Daoy (cell line): ENCODE results near the gene THYN1. TPM values are rescaled to one million over a fixed set of nuclear protein-coding genes. Genes with fewer than 3 reads are reported as not detected.
"Not testable (repeated sequence)": the region's sequence is repeated elsewhere in the genome, so short reads cannot be mapped to it uniquely, and the experiment has no call there.

ENCODE experiments used
- DNase-seq: peaks from one replicate; pipeline ENCODE4 v3.0.0-alpha.2; 2015; ENCODE audit warnings: low read depth
- total RNA-seq: library from RNA; depleted of rRNA; stranded (reverse); fragments of >200 nt; shearing (Covaris generic); gene quantifications from 2 replicates; pipeline ENCODE4 v1.2.3, GENCODE V29; 2014; rRNA removed

The THYN1 gene
- total RNA-seq = 64.6 and 80.8 TPM in 2 replicates

DNA sequence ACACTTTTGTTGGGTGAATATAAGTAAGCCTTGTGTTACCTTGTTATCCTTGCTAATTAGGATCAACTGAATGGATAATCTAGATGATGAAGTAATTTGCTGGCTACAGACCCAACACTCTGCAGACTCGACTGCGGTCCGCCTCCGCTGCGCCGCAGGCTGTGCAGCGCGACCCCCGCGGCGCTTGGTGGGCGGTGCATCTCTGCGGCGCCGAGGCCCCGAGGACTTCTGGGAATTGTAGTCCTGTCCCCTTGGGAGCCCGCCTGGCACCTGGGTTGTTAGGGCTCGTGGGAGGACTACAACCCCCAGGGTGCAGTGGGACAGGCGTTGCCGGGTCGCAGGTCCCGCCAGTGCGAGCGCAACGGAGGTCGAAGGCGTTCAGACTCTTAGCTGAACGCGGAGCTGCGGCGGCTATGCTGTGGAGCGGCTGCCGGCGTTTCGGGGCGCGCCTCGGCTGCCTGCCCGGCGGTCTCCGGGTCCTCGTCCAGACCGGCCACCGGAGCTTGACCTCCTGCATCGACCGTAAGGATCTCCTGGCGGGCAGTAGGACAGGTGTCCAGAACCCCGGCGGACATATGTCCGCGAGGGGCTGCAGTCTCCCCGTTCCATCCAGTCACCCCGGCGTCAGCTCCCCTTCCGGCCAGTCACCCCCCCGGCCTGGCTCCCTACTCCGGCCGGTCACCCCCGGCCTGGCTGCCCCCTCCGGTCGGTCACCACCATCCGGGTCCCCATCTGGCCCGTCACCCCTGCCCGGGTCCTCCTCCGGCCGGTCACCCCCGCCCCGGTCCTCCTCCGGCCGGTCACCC, at the start of gene THYN1, which contains the start of gene ACAD8:
TSS of gene THYN1 (minus strand) at position 165 of the 806 bp plus-strand sequence. CDS start 470 bp downstream, outside the sequence.
TSS of gene ACAD8 (plus strand) at position 381 of the 806 bp plus-strand sequence. CDS start at position 414, 33 bp downstream.
- DNase-seq = peak; percentile 97

DNA sequence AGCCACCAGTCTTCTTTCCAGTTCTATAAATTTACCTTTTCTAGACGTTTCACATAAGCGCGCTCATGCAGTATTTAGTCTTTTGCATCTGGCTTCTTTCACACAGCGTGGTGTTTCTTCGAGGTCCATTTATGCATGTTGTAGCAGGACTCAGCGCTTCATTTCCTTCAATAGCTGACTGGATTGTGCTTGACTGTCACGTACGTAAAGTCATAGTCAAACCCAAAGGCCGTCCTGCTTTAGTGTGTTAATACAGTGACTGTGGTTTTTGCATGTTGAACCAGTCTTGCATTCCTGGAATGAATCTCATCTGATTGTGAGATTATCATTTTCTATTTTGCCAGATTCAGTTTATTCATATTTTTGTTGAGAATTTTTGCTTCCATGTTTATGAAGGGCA, 41.5 kb upstream of the THYN1 start:
- no peak for DNase-seq

DNA sequence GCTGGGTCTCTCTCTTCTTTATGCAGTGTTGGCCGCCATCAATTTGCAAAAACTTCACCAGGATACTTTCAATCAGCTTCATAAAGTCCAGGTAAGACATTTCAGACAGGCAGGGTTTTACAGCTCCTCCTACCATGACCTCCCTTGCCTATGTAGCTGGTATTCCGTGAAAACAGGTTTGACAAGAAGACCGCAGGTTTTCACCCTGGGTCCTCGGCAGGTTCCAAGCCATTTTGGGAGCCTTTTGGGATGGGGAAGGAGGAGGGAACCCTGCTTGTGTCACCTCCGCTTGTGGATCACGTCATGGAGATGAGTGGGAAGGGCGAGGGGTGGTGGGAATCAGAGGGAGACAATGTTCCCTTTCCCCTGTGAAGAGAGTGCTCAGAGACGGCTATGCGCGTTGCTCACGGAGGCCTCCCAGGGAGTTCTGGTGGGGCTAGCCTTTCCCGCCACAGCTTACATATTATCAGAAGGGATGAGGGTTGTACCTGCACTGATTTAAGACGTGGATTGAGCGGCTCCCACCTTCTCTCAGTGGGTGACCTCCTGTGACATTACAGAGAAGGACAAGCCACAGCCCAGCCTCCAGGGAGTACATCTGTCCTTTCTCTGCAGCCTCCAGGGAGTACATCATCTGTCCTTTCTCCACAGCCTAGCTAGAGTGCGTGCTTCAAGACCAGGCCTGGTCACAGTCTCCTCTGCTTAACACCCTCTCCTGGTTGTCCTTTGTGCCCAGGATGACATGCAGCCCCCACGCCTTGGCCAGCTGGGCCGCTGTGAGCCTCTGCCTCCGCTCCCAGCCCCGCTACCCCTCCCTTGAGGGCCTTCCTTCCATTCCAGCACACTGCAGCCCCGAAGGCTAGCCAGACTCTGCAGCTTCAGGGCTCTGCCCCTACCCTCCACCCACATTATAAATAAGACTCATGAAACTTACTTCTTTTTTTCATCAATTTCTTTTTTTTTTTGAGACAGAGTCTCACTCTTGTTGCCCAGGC, 40.3 kb upstream of the THYN1 start:
- DNase-seq = no peak

DNA sequence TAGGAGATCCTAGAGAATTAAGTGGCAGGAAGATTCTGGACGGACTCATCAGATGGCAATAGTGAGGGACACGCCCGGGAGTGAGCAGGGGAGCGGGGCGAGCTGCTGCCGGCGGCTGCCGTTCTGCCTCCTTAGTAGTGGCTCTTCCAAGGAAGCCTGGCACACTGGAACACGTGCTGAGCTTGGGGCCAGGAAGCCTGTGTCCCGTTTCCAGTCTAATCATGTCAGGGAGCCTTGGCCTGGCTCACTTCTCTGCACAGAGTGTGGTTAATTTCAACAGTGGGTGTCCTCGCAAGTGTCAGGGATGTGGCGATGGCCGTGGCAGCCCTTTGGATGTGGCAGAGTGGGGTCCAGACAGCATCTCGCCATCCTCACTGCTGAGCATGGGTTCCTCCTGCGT, 39.5 kb upstream of the THYN1 start:
- DNase-seq = no peak

DNA sequence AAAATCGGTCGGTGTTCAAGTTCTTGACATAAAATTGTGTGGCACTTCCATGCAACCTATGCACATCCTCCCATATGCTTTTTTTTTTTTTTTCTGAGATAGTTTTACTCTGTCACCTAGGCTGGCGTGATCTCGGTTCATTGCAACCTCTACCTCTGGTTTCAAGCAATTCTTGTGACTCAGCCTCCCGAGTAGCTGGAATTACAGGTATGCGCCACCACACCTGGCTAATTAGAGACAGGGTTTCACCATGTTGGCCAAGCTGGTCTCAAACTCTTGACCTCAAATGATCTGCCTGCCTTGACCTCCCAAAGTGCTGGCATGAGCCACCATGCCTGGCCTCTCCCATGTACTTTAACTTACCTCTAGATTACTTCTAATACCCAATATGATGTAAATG, 38.0 kb upstream of the THYN1 start:
- DNase-seq = no peak

DNA sequence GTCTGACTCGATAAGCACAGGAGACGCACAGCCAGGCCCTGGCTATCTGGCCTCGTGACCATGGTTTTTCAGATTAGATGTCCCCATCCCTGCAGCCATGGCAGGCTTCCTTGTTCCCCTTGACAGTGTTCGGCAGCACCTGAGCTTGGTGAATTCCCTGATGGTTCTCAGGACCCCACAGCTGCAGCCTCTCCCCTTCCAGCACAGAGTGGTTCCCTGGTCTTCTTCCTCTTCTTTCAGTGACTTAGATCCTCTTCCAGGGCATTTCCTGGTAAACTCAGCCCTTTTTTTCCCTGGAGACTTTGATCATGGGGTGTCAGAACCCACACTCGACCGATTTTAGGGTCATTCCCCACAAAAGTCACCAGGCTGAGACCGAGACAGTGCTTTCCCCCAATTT, 37.5 kb upstream of the THYN1 start:
- no peak for DNase-seq

DNA sequence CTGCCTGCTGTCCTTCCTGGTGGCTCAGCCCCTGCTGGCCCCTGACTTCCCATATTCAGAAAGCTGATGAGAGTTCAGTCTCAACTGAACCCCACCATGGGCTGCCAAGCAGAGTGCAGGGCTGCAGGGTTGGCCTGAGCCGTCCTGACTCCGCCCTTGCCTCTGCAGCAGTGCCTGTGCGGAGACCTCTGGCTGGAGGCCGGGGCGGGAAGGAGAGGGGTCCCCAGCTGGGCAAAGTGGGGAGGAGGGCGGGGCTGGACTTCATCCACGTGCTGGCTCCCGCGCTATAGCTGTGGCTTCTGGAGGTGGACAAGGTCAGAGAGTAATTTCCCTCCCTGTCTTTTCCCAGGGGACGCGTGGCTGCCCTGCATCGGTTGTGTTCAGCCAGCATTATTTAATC, 36.6 kb upstream of the THYN1 start:
- DNase-seq = no peak

DNA sequence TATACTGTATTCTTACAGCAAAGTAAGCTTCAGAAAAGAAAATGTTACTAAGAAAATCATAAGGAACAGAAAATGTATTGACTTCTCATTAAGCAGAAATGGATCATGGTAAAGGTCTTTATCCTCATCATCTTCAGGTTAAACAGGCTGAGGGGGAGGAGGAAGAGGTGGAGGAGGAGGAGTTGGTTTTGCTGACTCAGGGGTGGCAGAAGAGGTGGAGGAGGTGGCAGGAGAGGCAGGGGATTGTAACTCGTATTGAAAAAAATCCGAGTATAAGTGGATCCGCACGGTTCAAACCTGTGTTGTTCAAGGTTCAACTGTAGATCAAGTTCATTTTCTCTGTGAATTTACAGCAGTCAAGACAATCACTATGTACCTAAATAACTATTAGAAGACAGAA, 36.0 kb upstream of the THYN1 start:
- no peak for DNase-seq

DNA sequence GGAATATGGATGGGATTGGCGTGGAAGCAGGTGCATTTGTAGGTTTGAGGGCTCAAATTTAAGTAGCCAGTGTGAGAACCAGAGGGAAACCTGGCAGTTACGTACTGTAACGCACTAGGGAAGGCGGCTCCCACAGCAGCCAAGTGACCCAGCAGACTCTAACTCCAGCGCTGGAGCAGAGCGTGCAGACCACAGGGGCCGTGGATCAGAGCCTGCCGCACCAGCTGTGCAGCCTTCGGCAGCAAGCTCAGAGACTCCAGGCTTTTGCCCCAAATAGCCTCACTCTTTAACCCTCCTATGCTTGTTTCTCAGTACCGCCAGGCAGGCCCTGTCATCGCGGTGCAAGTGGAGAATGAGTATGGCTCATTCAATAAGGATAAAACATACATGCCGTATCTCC, 35.3 kb upstream of the THYN1 start:
- no peak for DNase-seq

DNA sequence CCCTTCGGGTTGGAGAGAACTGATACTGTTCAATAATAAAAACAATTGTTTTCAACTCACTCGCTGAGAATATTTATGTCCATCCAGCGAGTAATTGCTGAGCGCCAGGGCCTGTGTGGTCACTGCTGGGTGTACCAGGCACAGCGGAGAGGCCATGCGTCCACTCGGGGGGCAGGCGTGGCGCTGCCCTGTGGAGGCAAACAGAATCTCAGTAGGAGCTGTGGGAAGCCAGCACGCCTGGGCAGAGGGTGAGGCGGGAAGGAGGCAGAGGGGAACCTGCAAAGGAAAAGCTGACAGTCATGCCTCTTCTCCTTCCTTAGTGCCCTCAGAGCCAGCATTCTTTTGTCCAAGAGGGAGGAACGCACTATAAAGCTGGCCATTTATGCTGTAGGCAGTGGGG, 34.4 kb upstream of the THYN1 start:
- no peak for DNase-seq

DNA sequence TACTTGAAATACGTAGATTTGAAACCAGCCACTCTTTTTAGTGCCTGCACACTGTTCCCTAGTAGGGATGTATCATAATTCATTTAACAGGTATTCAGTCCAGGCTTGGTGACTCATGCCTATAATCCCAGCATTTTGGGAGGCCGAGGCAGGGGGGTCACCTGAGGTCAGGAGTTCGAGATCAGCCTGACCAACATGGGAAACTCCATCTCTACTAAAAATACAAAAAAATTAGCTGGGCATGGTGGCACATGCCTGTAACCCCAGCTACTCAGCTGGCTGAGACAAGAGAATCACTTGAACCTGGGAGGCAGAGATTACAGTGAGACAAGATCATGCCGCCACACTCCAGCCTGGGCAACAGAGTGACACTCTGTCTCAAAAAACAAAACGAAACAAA, 31.2 kb upstream of the THYN1 start:
- not testable (repeated sequence) for DNase-seq

DNA sequence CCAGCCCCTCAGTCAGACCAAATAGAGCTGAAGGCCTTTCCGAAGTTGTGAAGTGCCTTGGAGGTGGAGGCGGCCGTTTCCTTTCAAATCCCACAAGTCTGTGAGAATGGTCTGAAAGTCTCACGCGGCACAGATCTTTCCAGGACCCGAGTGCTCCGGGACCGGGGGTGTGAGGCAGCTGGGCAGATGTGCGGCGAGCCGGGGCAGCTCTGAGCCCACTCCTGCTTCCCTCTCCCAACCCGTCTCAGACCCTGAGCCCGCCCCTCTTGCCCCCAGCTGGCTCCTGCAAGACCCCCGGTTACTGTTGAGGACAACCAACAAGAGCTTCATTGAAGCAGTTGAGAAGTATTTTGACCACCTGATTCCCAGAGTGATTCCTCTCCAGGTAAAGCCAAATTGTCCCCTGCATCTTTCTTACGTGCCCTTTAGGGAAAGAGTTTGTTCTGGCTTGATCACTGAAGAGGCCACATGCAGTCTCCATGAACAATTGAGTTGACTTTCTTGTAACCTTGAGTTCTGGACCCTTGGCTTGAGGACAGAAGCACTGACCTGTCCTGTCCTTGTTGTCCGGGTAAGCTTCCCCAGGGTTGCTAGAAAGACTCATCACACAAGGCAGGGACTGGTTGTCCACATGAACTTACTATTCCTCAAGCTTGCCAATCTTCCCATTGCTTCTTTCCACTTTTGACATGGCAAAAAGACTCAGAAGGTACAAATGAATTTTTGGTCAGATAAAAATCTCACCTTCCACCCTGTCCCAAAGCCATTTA, 30.5 kb upstream of the THYN1 start:
- no peak for DNase-seq

DNA sequence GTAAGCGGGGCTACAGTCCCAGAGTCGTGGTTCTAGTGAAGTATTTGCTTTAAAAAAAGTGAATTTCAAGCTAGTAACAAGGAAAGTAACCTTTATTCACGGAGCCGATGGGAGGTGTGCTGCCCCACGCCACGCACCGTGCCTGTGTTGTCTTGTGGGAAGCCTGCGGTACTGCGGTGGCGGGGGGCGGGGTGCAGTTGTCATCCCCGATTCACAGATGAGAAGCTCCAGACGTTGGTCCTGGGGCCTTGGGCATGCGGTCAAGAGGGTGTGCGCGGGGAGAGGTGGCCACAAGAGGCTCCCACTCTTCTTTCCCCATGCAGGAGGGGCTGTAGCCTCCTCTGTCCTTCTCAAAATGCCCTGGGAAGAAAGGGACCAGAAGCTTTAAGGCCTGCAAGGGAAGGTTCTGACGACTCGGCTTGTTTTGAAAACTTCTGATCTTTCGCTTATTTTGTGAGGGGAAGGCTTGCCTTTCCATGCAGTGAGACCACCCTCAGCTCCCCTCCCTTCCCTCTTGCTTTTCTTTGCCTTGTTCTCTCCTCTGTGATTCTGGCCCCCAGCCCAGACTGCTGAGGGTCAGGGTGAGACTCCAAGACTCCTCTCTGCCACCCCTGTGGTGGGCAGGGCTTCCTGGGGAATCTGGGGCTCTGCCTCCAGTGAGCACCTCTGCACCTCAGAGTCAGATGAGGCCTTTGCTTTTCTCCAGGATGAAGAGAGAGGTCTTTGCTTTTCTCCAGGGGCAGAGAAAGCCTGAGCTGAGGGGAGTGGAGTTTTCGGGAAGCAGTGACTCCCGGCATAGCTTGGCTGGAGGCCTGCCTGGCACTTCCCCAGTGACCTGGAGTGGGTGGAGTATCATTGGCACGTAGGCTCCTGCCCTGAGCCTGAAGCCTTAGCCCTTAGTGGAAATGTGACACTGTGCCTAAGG, 29.2 kb upstream of the THYN1 start:
- no peak for DNase-seq

DNA sequence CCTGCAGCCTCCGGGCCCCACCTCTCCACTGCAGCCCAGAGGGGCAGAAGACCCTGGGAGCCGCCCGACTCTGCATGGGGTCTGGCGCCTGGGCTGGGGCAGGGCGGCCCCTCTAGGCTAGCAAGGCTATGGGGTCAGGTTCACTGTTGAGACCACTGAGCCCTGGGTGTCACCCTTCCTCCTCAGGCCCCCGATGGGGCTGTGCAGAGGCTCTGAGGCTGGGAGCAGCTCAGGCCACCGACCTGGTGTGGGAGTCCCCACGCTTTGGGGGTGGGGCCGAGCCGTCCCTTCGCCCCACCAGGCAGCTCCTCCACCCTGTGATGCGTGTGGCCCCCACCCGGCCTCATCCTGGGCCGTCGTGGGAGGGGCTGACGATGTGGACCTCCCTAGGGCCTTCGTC, 28.5 kb upstream of the THYN1 start:
- DNase-seq = not testable (repeated sequence)

DNA sequence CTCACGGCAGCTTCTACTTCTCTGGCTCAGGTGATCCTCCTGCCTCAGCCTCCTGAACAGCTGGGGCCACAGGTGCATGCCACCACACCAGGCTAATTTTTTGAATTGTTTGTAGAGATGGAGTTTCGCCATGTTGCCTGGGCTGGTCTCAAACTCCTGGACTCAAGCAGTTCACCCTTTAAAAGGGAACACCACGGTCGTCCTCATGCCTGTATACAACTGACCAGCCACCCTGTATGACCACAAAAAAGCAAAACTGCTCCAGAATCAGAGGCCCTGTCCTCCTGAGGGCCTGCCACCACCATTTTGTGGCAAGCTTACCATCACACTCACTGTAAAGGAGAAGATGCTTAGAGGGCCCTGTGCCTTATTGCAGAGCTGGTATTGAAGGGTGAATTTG, 25.2 kb upstream of the THYN1 start:
- DNase-seq = no peak

DNA sequence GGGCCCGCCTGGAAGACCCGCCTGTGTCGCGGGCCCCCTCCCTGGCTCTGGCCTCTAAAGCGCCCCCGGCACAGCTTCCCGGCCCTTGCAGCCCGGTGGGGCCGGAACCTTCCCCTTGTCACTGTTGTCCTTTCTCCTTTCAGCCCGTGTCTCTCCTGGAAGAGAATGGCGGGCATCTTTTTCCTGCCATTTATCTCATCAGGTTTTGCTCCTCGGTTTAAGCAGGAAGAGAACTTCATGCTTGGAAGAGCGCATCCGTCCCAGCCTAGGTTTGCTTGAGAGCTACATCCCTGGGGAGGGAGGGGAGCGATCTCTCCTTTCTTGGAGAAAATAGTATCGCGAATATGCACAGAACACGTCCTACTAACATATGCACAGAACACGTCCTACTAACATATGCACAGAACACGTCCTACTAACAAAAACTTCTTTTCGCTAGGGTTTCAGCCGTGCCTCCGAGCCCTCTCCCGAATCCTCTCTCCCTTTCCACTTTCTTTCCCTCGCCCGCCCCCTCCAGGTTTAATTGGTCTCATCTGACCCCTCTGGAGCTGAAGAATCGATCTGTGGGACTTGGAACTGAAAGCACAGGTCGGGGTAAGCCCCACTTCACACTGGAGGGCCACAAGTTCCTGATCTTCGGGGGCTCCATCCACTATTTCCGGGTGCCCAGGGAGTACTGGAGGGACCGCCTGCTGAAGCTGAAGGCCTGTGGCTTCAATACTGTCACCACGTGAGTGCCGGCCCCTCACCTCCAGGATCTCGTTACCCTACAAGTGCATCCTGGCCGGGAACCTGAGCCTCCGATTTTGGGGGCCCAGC, 24.2 kb upstream of the THYN1 start:
- DNase-seq = no peak

DNA sequence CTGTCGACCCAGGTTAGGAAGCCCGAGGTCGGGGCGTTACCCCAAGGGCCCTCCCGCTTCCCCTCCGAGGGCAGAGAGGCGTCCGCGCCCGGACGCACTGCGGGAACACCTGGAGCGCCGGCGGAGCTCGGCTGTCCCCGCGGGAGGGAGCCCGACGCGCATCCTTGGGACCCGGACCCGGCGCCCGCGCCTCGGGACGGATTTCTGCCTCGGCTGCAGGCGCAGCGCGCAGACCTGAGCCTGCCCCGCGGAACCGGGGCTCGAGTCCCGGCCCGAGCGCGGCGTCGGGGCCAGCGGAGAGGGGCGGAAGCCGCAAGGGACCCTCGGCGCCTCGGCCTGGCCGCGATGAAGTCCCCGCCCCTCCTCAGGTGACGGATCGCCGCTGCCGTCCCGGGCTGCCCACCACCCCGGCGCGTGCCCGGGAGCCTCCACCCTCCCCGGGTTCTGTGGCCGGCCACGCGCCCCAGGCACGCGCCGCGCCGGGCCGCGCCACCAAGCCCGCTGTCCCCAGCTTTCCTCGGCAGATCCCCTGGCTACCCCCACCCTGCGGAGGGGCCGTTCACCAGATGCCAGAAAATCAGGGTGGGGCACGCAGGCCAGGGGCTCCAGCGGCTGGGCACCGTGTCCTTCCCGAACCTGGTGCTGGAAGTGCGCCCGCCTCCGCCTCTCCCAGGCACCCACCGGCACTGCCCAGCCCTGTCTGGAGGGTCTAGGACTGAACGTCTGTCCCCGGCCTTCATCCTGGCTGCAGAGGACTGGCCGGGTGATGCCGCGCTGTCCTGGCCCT, 23.4 kb upstream of the THYN1 start:
- no peak for DNase-seq

DNA sequence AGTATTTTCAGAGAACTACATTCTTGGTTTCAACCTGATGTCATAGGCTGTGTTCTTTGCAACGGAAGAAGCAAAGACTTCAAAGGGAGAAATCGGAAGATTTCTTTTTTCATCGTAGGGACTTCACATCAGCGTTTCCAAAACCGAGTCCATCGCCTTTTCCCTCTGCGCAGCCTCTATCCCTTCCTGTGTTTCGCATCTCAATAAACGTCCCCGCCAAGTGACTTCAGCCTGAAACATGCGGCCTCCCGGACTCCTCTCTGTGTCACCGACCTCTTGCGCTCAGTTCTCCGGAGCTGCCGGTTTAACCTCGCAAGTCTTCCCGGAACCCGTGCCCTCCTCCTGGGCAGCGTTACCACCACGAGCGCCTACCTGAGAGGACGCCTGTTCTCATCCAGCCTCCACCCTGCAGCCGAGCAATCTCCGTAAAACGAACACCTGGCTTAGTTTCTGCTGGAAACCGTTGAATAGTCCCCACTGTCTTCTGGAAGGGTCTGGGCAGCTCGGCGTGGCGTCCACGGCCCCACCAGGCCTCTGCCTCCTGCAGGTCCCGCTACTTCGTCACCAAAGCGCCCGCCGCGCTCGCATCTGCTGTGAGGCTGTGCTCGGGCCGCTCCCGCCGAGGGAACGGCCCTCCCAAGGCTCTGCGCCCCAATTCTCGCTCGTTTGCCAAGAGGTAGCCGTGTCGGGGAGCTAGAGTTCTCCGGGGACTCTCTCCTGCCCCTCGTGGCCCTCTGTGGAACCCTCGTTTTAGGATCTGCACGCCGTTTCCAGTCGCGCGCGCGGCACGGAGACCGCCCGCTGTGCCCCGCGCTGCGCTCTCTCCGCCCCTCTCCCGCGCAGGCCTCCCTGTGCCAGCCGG, 22.6 kb upstream of the THYN1 start, which contains the start of gene GLB1L3:
TSS of gene GLB1L3 (plus strand) at position 846 of the 862 bp plus-strand sequence. CDS start 362 bp downstream, outside the sequence.
- DNase-seq = peak; percentile 60
